Esophagus muscularis mucosa (tissue), 3 donors: Measurements from ENCODE around the gene BZW2.

Experiments used
- POLR2A ChIP-seq: fragments of 450-650 bp; IDR thresholded peaks from one replicate; pipeline ENCODE4 v1.6.1; 2017; ENCODE audit warnings: antibody characterized with exemption, moderate library complexity, mild to moderate bottlenecking, low read depth
- POLR2AphosphoS5 ChIP-seq, 2 donors: sonication (generic); formaldehyde crosslinking; IDR thresholded peaks; one replicate each; pipeline ENCODE4 v1.6.1; 2017; ENCODE audit warnings: antibody characterized with exemption in 2 of 2
- TF ChIP-seq, protein P1 (sequence below), 3 experiments: fragments of 200-600 bp in 2 of 3; fragments of 450-650 bp in 1 of 3; sonication (generic) in 2 of 3; IDR thresholded peaks; one replicate each; pipeline ENCODE4 v1.5.1; 2017 to 2019; ENCODE audit warnings: antibody characterized with exemption in 3 of 3, mild to moderate bottlenecking in 2 of 3, moderate library complexity in 1 of 3

DNA sequence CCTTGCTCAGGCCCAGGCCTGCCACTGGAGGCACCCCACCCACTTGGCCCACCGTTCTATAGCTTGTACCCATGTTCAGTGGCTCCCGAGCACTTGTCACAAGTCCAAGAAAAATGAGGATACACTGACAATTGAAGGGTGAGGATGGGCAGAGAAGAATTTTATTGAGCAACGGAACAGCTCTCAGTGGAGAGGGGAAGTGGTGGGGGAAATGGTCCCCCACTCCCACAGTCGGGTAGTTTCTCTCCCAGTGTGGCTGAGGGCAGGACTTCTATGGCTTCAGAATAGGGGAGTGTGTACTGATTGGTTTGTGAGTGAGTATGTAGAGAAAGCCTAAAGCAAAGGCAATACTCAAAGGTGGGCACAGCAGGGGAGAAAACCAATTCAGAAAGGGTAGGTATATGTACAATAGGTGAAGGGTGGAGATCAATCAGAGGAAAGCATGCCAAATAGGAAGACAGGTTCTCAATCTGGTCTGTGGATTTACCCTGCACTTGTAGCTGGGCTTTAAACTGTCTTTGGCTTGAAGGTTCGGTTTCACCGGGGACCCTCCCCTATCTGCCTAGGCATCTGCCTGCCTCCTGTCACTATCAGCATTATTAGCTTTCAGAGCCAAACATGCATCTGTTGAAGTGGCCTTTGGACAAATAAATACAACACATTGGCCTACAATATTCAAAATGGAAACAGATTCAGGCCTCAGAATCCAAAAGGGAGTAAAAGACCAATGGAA, 98.7 kb downstream of the BZW2 start:
- TF ChIP-seq, protein P1, sequence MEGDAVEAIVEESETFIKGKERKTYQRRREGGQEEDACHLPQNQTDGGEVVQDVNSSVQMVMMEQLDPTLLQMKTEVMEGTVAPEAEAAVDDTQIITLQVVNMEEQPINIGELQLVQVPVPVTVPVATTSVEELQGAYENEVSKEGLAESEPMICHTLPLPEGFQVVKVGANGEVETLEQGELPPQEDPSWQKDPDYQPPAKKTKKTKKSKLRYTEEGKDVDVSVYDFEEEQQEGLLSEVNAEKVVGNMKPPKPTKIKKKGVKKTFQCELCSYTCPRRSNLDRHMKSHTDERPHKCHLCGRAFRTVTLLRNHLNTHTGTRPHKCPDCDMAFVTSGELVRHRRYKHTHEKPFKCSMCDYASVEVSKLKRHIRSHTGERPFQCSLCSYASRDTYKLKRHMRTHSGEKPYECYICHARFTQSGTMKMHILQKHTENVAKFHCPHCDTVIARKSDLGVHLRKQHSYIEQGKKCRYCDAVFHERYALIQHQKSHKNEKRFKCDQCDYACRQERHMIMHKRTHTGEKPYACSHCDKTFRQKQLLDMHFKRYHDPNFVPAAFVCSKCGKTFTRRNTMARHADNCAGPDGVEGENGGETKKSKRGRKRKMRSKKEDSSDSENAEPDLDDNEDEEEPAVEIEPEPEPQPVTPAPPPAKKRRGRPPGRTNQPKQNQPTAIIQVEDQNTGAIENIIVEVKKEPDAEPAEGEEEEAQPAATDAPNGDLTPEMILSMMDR (IDR thresholded peaks at IDR 0.05): no peak
- TF ChIP-seq POLR2A: no peak
- no peak for TF ChIP-seq POLR2AphosphoS5 (IDR thresholded peaks at IDR 0.05)
